GM23248 (cell line): ENCODE results near the gene RFT1. TPM values are rescaled to one million over a fixed set of nuclear protein-coding genes. Genes with fewer than 3 reads are reported as not detected.

ENCODE experiments used
- DNase-seq: peaks from one replicate; pipeline ENCODE4 v3.0.0-alpha.2; 2015
- H2AFZ ChIP-seq: fragments of 200-600 bp; sonication (generic); 2 replicates; pipeline ENCODE4 v1.6.1; 2016; ENCODE audit warnings: antibody characterized with exemption
- H3F3A ChIP-seq: fragments of 200-600 bp; sonication (generic); 2 replicates; pipeline ENCODE4 v1.6.1; 2016; ENCODE audit warnings: mild to moderate bottlenecking, antibody characterized with exemption, mixed run types; ENCODE audit not compliant: insufficient read depth
- H3K27ac ChIP-seq: fragments of 200-600 bp; sonication (generic); 2 replicates; pipeline ENCODE4 v1.5.1; 2016; ENCODE audit warnings: mild to moderate bottlenecking
- H3K27me3 ChIP-seq: fragments of 200-600 bp; sonication (generic); replicated peaks from 2 replicates; pipeline ENCODE4 v1.6.1; 2016; ENCODE audit warnings: mild to moderate bottlenecking; ENCODE audit not compliant: insufficient read depth
- H3K36me3 ChIP-seq: fragments of 200-600 bp; sonication (generic); 2 replicates; pipeline ENCODE4 v1.6.1; 2016; ENCODE audit warnings: low read depth, mild to moderate bottlenecking
- H3K4me1 ChIP-seq: fragments of 200-600 bp; sonication (generic); 2 replicates; pipeline ENCODE4 v1.6.1; 2016; ENCODE audit warnings: mild to moderate bottlenecking; ENCODE audit not compliant: insufficient read depth
- H3K4me2 ChIP-seq: fragments of 200-600 bp; sonication (generic); one replicate; pipeline ENCODE4 v1.6.1; 2016; ENCODE audit warnings: mild to moderate bottlenecking; ENCODE audit not compliant: unreplicated experiment
- H3K4me3 ChIP-seq: fragments of 200-600 bp; sonication (generic); 2 replicates; pipeline ENCODE4 v1.5.1; 2016; ENCODE audit warnings: mild to moderate bottlenecking
- H3K79me2 ChIP-seq: fragments of 200-600 bp; sonication (generic); 2 replicates; pipeline ENCODE4 v1.6.1; 2016; ENCODE audit warnings: mild to moderate bottlenecking; ENCODE audit not compliant: insufficient read depth
- H3K9ac ChIP-seq: fragments of 200-600 bp; sonication (generic); 2 replicates; pipeline ENCODE4 v1.6.1; 2016; ENCODE audit warnings: mild to moderate bottlenecking
- H3K9me2 ChIP-seq: fragments of 200-600 bp; sonication (generic); 2 replicates; pipeline ENCODE4 v1.6.1; 2016; ENCODE audit warnings: mixed run types, mild to moderate bottlenecking, moderate library complexity; ENCODE audit not compliant: insufficient read depth
- H3K9me3 ChIP-seq: fragments of 200-600 bp; sonication (generic); one replicate; pipeline ENCODE4 v1.6.1; 2017; ENCODE audit warnings: low read depth
- H4K20me1 ChIP-seq: fragments of 200-600 bp; sonication (generic); 2 replicates; pipeline ENCODE4 v1.6.0; 2016; ENCODE audit not compliant: insufficient read depth
- EZH2 ChIP-seq: fragments of 200-600 bp; sonication (generic); IDR thresholded peaks from 2 replicates; pipeline ENCODE4 v1.6.1; 2018; ENCODE audit warnings: antibody characterized with exemption, mild to moderate bottlenecking; ENCODE audit not compliant: insufficient read depth, poor library complexity, severe bottlenecking
- EZH2phosphoT487 ChIP-seq: fragments of 200-600 bp; sonication (generic); IDR thresholded peaks from 2 replicates; pipeline ENCODE4 v1.6.1; 2018; ENCODE audit warnings: antibody characterized with exemption, moderate library complexity, mild to moderate bottlenecking, low read depth; ENCODE audit not compliant: insufficient read depth
- WGBS, 2 experiments: methylation state at CpG; one replicate each; pipeline ENCODE4 v1.1.6; 2015 to 2017; ENCODE audit warnings: low lambda C conversion rate in 2 of 2, low coverage in 1 of 2; ENCODE audit errors: missing lambda C conversion rate in 2 of 2; 5-methylcytosine and 5-hydroxymethylcytosine counted together
- in situ Hi-C: fragments of 300-500 bp; cut with MboI; formaldehyde crosslinking; loops from 2 replicates; pipeline ENCODE4 v1.15.0; 2020
- polyA plus RNA-seq: library from polyadenylated mRNA; unstranded; fragments of >200 nt; fragmentation: Nextera tagmentation; extraction: Ambion mirVana; gene quantifications from 2 replicates; pipeline ENCODE4 v1.2.1, GENCODE V29; 2016
- total RNA-seq: library from RNA; depleted of rRNA; stranded (reverse); fragments of >200 nt; shearing (Covaris generic); gene quantifications from 2 replicates; pipeline ENCODE4 v1.2.3, GENCODE V29; 2014

Gene RFT1
- total and polyA plus RNA-seq, 2 experiments from 2014 or later: 35.0 to 35.7 TPM

GRCh38 chr3:53150247-53151085 is 20.2 kb upstream of the RFT1 start:
- WGBS, 2 experiments: 76 to 81% methylated on average over 7 of the region's 7 CpGs
- H3K9me2 ChIP-seq: no peaks in the 10 kb centered on the region
- H3K79me2 ChIP-seq: no peaks in the 10 kb centered on the region
- no peak overlapping the region for H2AFZ ChIP-seq
- no peak overlapping the region for H3K9ac ChIP-seq
- TF ChIP-seq EZH2phosphoT487 (no peak), EZH2 (no peak)
- H3K9me3 ChIP-seq: no peaks in the 10 kb centered on the region
- no peaks in the 10 kb centered on the region for H3K36me3 ChIP-seq
- H3K4me2 ChIP-seq: no peak overlapping the region
- H3K4me3 ChIP-seq: no peak overlapping the region
- H3K27me3 ChIP-seq: no peaks in the 10 kb centered on the region
- peak; percentile 83 for DNase-seq
- no peak overlapping the region for H3K27ac ChIP-seq
- H3F3A ChIP-seq: no peaks in the 10 kb centered on the region
- peaks cover 9% of the 10 kb centered on the region for H3K4me1 ChIP-seq
- no peaks in the 10 kb centered on the region for H4K20me1 ChIP-seq
- in situ Hi-C loops: no loop called here

GRCh38 chr3:53149699-53150098 is 19.5 kb upstream of the RFT1 start:
- in situ Hi-C loops: no loop called here
- no peaks in the 10 kb centered on the region for H3K9me3 ChIP-seq
- H3K4me2 ChIP-seq: no peak overlapping the region
- no peak for DNase-seq
- H4K20me1 ChIP-seq: no peaks in the 10 kb centered on the region
- 81 to 86% methylated on average over 4 of the region's 4 CpGs for WGBS, 2 experiments
- peaks cover 9% of the 10 kb centered on the region for H3K4me1 ChIP-seq
- H3F3A ChIP-seq: no peaks in the 10 kb centered on the region
- no peak overlapping the region for H3K9ac ChIP-seq
- TF ChIP-seq EZH2 (no peak), EZH2phosphoT487 (no peak)
- H3K9me2 ChIP-seq: no peaks in the 10 kb centered on the region
- H2AFZ ChIP-seq: no peak overlapping the region
- H3K36me3 ChIP-seq: no peaks in the 10 kb centered on the region
- no peaks in the 10 kb centered on the region for H3K79me2 ChIP-seq
- H3K4me3 ChIP-seq: no peak overlapping the region
- no peaks in the 10 kb centered on the region for H3K27me3 ChIP-seq
- no peak overlapping the region for H3K27ac ChIP-seq

GRCh38 chr3:53149006-53149690 is 18.9 kb upstream of the RFT1 start:
- no peak for DNase-seq
- no peak for TF ChIP-seq EZH2
- TF ChIP-seq EZH2phosphoT487: no peak
- Histone ChIP-seq H3K79me2 (no peaks in the 10 kb centered on the region), H3K9ac (no peak overlapping the region), H2AFZ (no peak overlapping the region), H3K27me3 (no peaks in the 10 kb centered on the region), H3K9me3 (no peaks in the 10 kb centered on the region), H3K4me3 (no peak overlapping the region), H3F3A (no peaks in the 10 kb centered on the region), H3K4me2 (no peak overlapping the region), H3K27ac (no peak overlapping the region), H4K20me1 (no peaks in the 10 kb centered on the region), H3K9me2 (no peaks in the 10 kb centered on the region), H3K4me1 (peaks cover 9% of the 10 kb centered on the region), H3K36me3 (no peaks in the 10 kb centered on the region)
- WGBS, 2 experiments: 89 to 93% methylated on average over 13 of the region's 13 CpGs
- in situ Hi-C loops: no loop called here

- no peak overlapping the region for H3K27ac ChIP-seq
- WGBS, 2 experiments: 95 to 100% methylated on average over 2 of the region's 2 CpGs
- no peak overlapping the region for H3K9ac ChIP-seq
- peaks cover 9% of the 10 kb centered on the region for H3K4me1 ChIP-seq
- no peaks in the 10 kb centered on the region for H3K79me2 ChIP-seq
- H2AFZ ChIP-seq: no peak overlapping the region
- no peak overlapping the region for H3K4me2 ChIP-seq
- H3K9me3 ChIP-seq: no peaks in the 10 kb centered on the region
- TF ChIP-seq EZH2 (no peak), EZH2phosphoT487 (no peak)
- H3K4me3 ChIP-seq: no peak overlapping the region
- H3F3A ChIP-seq: no peaks in the 10 kb centered on the region
- DNase-seq: no peak
- no peaks in the 10 kb centered on the region for H3K9me2 ChIP-seq
- H3K27me3 ChIP-seq: no peaks in the 10 kb centered on the region
- no peaks in the 10 kb centered on the region for H4K20me1 ChIP-seq
- in situ Hi-C loops: no loop called here
- no peaks in the 10 kb centered on the region for H3K36me3 ChIP-seq
Observed at GRCh38 chr3:53147903-53148400, 17.7 kb upstream of the RFT1 start.
